AG09309 (cell line): Measurements from ENCODE around the gene SAPCD2.

Experiments used
- DNase-seq: peaks from one replicate; pipeline ENCODE4 v3.0.0-alpha.2; 2010; ENCODE audit warnings: low read depth
- H3K4me3 ChIP-seq: 2 replicates; pipeline ENCODE4 v1.5.1; 2011; ENCODE audit warnings: mild to moderate bottlenecking, low read depth, low read length, moderate library complexity; ENCODE audit not compliant: control insufficient read depth
- CTCF ChIP-seq: IDR thresholded peaks from 2 replicates; pipeline ENCODE4 v1.5.1; 2011; ENCODE audit warnings: mild to moderate bottlenecking, low read depth, low read length, inconsistent platforms; ENCODE audit not compliant: insufficient read depth, control insufficient read depth; ENCODE audit errors: missing control alignments

SAPCD2 gene

GRCh38 chr9:137110911-137111787 is 40.8 kb upstream of the SAPCD2 start:
- DNase-seq: no peak
- TF ChIP-seq CTCF: no peak

GRCh38 chr9:137110147-137110910 is 40.0 kb upstream of the SAPCD2 start:
- no peak overlapping the region for H3K4me3 ChIP-seq
- no peak for TF ChIP-seq CTCF
- no peak for DNase-seq

More at GRCh38 chr9:137110911-137111787, 40.8 kb upstream of the SAPCD2 start:
- no peak overlapping the region for H3K4me3 ChIP-seq

GRCh38 chr9:137109250-137110146 is 39.1 kb upstream of the SAPCD2 start:
- DNase-seq: no peak
- TF ChIP-seq CTCF: no peak
- no peak overlapping the region for H3K4me3 ChIP-seq

- no peak for DNase-seq
- no peak overlapping the region for H3K4me3 ChIP-seq
- TF ChIP-seq CTCF: no peak
These were observed 38.4 kb upstream of the SAPCD2 start for GRCh38 chr9:137108608-137109249.

GRCh38 chr9:137107982-137108381 is 37.6 kb upstream of the SAPCD2 start:
- no peak for DNase-seq
- no peak for TF ChIP-seq CTCF

More at GRCh38 chr9:137107982-137108381, 37.6 kb upstream of the SAPCD2 start:
- H3K4me3 ChIP-seq: no peak overlapping the region
